ENCODE data around the gene IL13RA1.
"Not testable (repeated sequence)": the region's sequence is repeated elsewhere in the genome, so short reads cannot be mapped to it uniquely, and the experiment has no call there.

Gene IL13RA1

DNA sequence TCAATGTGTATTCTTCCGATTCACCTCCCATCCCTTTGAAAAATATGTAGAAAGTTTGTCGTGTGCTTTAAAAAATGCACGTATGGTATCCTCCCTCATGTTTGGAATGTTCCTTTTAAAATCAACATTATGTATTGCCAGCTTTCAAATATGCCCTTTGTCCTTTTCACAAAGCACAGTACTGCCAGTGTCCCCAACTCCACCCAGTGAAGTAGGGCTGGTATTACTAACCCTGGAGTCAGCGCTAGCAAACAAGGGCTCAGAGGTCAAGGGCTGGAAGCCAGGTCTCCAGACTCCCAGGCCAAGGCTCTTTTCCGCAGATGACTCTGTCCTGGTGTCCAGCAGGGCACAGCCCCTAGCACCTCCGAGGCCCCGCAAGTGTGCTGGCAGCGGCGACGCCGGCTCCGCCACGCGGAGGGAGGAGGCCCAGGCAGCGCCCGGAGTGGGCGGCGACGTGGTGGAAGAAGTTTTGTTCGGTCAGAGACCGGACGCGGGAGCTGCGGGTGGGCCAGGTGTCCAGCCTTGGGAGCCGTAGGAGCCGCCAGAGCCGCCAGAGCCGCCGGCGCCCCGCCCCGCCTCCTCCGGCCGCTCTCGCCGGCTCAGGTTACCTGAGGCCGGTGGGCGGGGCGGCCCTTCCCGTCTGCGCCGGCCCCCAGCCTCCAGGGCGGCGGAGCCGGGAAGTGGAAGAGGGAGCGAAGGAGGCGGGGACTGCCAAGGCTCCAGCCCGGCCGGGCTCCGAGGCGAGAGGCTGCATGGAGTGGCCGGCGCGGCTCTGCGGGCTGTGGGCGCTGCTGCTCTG is at the start of gene IL13RA1:
Gene IL13RA1, plus strand, starts transcription at position 720 of the 799 bp plus-strand sequence. Its CDS starts 33 bp downstream, at position 753.
- DNase-seq (ENCODE audit: low read depth in 2 of 3, low spot score in 1 of 3), result peak in 1 of 3 donors; percentile 16

DNA sequence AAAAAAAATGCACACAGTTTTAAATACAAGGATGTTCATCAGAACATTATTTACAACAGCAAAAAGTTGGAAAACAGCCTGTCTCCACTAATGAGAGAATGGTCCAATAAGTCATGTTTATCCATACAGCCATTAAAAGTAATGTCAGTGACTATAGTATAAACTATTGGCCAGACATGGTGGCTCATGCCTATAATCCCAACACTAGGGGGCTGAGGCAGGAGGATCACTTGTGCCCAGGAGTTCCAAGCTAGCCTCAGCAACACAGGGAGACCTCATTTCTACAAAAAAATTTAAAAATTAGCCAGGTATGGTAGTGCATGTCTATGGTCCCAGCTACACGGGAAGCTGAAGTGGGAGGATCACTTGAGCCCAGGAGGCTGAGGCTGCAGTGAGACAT is 48.1 kb upstream of the IL13RA1 start:
- DNase-seq (ENCODE audit: low read depth in 2 of 3, low spot score in 1 of 3), result no peak

DNA sequence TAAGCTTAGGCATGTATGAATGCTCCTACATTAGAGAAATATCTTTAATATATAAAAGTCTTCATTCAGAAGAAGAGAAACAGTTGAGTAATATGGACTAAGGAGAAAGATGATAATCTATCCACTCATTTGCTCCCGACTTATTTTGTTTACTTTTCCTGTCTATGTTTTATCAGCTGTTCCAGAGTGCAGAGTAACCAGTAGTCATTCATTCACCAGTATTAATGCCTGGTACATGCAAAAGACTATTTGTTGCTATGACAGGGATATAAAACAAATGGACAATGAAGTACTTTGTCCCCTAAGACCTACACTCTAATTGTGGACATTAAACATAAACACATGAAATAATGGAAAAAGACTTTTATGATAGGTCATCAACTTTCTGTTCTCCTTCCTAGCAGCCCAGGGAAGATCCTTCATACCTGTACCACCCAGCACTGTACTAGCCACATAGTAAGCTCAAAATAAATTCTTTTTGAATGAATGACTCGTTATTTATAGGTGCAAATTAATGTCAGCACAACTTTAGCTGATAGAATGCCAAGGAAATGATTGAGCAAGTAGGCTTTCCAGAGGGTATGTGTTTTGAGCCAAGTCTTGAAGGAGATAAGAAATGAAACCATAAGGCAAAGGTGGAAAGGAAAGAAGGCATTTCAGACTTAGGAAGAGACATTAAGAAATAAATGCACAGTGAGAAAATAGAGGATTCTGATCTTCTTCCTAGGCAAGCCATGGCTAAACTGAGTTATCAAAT is 45.0 kb upstream of the IL13RA1 start:
- no peak for DNase-seq (ENCODE audit: low read depth in 2 of 3, low spot score in 1 of 3)

DNA sequence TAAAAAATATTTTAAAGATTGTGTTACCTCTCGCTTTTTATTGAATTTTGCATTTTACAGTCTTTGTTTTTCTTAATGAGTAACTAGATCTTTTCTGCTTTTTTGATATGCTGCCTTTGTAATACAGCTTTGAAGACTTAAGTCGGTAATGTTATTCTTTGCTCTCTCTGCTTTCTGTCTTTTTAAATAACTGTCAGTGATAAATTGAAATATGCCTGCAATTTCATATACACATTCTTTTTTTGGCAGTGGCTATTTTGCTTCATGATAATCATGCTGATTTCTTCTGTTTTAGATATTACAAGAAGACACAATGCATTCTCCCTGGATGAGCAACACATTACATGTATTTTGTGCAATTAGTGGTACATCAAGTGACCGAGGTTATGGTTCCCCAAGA is 42.0 kb upstream of the IL13RA1 start:
- DNase-seq (ENCODE audit: low read depth in 2 of 3, low spot score in 1 of 3), result no peak

DNA sequence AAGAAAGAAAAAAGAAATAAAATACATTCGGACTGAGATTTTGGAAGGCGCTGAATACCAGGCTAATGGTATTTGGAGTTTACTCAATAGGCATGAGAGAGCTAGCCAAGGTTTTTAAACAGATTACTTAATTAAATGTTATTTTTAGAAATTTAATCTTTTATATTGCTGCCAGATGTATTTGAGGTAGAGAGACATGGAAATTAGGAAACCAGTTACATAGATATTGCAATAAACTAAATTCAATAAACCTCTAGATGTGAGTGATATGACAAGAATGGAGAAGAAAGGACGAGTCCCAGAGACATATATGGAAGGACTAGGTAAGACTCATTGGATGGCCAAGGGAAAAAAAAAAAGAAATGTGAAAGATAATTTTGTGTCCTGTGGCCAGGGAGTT is 38.5 kb upstream of the IL13RA1 start:
- DNase-seq (ENCODE audit: low read depth in 2 of 3, low spot score in 1 of 3), result no peak

DNA sequence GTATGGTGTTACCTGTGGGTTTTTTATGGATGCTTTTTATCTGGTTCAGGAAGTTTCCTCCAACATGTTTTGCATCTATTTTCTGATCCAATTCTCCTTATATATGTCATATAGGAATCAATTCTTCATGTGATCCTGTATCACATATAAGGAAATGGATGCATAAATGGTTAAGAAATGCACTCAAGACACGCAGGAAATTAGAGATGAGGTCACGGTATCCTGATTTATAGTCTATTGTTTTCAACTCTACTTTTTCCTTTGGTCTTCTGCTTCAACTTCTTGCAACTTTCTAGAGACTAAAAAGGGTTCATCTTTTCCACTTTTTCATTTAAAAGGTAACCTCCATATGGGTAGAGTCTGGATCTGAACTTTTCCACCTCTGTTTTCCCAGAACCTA is 33.6 kb upstream of the IL13RA1 start:
- no peak for DNase-seq (ENCODE audit: low read depth in 2 of 3, low spot score in 1 of 3)

DNA sequence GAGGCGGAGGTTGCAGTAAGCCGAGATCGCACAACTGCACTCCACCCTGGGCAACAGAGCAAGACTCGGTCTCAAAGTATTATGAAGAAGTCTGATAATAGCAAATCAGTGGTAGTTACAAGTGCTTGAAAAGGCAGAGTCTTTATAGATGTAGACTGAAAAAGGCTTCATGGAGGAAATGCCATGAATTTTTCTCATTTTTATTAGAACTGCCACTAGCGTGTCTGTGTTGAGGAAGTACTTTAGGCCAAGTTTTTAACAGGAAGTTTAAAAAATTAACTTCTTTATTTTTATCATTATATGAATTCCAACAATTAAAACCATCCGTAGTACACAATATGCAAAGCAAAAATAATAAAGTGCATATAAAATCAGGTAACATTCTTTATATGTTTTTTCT is 32.8 kb upstream of the IL13RA1 start:
- no peak for DNase-seq (ENCODE audit: low read depth in 2 of 3, low spot score in 1 of 3)

DNA sequence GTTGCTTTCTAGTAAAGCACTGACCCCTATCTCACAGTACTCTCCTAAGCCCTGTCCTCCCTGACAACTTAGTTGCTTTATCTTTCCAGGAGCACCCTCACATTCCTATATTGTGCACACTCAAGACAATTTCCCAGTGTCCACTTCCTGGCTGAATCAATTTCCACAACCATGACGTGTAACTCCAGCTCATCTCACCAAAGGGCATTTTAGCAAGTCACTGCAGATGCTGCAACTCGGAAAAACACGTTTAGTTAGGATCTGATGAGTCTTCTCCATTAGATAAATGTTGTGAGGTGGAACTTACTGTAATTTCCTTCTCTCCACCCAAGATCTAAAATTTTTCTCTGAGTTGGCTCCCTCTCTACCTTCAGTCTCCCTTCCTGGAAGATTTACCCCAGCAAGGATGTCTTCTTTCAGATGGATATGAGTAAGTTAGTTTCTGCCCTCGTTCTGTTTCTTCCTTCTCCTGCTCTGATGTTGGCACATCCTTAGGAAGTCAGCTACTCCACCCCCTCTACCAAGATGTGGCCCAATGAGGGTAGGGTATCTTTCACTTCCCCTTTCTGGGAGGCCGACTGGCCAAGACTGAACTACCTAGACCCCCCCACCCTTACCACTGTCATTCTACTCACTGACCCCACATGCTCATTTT is 28.8 kb upstream of the IL13RA1 start:
- no peak for DNase-seq (ENCODE audit: low read depth in 2 of 3, low spot score in 1 of 3)

DNA sequence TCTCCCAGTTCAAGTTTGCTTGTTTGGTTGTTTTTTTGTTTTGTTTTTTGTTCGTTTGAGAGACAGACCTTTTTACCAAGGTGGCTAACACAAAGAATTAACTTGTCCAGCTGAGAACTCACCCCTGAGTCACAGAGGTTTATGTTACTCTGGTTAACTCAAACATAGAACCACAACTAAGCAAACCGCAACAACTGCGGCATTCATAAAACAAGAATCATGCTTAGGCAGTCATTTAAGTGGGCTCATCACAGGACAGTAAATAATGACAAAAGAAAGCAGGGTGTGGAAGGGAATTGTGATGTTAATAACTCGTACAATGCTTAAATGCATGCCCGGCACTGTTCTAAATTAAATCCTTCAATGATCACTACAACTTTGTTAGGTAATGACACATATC is 24.7 kb upstream of the IL13RA1 start:
- DNase-seq (ENCODE audit: low read depth in 2 of 3, low spot score in 1 of 3), result no peak

DNA sequence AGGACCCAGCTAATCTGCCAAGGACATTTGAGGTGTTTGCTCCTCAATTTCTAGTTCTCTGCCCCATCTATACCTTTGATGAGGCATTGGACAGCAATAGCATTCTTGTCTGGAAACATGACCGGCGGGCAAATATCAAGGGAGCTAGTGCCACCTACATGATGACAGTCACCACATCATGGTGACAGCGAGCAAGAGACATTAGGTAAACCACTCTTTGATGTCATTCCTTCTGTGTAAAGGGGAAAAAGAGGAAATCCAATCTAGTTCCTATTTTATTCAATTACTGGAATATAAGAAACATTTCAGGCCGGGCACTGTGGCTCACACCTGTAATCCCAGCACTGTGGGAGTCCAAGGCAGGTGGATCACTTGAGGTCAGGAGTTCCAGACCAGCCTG is 20.7 kb upstream of the IL13RA1 start:
- no peak for DNase-seq (ENCODE audit: low read depth in 2 of 3, low spot score in 1 of 3)

DNA sequence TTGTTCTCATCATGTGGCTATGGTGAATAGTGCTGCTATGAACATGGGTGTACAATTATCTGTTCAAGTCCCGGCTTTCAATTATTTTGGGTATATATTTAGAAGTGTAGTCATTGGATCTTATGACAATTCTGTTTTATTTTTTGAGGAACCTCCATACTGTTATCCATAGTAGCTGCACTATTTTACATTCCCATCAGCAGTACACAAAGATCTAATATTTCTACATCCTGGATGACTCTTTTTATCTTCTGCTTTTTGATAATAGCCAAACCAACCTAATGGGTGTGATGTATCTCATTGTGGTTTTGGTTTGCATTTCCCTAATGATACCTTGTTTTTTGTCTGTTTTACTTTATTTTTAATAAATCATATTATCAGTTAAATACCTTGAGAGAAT is 12.9 kb upstream of the IL13RA1 start:
- DNase-seq (ENCODE audit: low read depth in 2 of 3, low spot score in 1 of 3), result no peak

DNA sequence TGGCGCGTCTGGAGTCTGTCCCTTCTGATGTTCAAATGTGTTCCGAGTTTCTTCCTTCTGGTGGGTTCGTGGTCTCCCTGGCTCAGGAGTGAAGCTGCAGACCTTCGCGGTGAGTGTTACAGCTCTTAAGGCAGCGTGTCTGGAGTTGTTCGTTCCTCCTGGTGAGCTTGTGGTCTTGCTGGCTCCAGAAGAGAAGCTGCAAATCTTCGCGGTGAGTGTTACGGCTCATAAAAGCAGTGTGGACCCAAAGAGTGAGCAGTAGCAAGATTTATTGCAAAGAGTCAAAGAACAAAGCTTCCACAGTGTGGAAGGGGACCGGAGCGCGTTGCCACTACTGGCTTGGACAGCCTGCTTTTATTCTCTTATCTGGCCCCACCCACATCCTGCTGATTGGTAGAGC is 11.5 kb upstream of the IL13RA1 start:
- DNase-seq (ENCODE audit: low read depth in 2 of 3, low spot score in 1 of 3), result not testable (repeated sequence)

DNA sequence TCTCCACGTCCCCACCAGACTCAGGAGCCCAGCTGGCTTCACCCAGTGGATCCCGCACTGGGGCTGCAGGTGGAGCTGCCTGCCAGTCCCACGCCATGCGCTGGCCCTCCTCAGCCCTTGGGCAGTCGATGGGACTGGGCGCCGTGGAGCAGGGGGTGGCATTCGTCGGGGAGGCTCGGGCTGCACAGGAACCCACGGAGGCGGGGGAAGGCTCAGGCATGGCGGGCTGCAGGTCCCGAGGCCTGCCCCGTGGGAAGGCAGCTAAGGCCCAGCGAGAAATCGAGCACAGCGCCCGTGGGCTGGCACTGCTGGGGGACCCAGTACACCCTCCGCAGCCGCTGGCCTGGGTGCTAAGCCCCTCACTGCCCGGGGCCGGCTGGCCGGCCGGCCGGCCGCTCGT is 10.6 kb upstream of the IL13RA1 start:
- not testable (repeated sequence) for DNase-seq (ENCODE audit: low read depth in 2 of 3, low spot score in 1 of 3)

DNA sequence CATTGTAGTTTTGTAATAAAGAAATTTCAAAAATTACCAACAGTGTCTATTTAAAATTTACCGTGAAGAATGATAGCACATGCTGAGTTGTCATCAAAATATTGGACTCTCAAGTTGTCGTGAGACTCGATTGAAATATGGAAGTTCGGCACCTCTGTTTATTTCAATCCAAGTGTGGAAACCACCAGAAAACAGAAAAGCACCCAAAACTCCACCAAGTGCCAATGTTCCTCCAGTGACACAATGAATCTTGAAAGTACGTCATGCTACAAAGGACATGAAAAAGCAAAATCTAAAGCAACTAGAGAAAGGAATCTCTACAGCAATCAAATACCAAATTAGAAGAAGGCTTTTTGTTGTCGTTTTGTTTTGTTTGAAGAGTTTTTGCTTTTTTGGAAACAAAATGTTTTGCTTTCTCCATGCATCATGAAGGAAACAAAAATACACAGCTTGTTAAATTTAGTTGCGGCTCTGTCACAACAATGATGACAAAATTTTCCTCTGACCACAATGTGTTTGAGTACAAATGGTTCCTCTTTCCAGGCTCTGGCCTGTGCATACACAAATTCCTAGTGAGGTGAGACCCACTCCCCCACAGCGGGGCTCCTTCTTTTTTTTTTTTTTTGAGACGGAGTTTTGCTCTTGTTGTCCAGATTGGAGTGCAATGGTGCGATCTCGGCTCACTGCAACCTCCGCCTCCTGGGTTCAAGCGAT is 9.6 kb upstream of the IL13RA1 start:
- no peak for DNase-seq (ENCODE audit: low read depth in 2 of 3, low spot score in 1 of 3)

DNA sequence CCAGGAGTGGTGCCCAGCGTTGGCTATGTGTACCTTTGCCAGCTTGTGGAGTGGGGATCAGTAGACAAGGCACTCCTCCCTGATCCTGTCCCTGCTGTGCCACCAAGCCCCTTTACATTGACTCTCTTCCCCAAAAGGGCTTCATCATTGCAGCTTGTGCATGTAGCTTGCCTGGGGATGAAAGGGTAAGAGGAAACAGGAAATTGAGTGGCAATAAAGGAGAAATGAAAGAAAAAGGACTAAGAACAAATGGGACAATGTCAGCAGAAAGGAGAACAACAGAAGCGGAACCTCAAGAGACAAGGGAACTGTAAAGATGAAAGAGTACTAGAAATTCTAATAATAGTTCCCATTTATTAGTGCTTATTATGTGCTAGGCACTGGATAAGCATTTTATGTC is 8.7 kb upstream of the IL13RA1 start:
- no peak for DNase-seq (ENCODE audit: low read depth in 2 of 3, low spot score in 1 of 3)

DNA sequence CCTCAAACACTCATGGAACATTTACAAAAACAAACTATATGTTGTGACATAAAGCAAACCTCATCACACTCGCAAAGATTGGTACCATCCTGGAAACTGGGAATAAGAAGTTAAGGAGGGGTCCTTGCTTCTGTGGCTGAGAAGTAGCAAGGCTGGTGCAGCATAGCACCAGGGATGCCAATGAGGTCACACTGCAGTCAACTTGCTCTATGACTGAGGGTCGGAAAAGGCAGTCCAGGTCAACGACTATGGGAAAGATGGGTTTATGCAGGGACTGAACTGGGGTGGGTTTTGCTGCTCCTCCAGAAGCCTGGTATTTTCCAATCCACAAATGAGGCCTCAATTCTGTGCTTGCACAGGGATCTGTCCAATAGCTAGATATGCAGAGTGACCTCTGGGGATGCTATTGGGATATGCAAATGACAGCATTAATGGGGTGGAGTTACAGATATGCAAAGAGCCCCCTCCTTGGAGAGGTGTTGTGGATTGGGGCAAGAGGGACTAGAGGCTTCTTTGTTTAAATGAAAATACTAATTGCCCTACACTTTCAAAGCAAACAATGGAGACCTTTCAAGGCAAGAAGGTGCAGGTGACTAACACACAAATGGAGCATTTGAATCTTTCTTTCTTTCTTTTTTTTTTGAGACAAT is 7.2 kb upstream of the IL13RA1 start:
- no peak for DNase-seq (ENCODE audit: low read depth in 2 of 3, low spot score in 1 of 3)

DNA sequence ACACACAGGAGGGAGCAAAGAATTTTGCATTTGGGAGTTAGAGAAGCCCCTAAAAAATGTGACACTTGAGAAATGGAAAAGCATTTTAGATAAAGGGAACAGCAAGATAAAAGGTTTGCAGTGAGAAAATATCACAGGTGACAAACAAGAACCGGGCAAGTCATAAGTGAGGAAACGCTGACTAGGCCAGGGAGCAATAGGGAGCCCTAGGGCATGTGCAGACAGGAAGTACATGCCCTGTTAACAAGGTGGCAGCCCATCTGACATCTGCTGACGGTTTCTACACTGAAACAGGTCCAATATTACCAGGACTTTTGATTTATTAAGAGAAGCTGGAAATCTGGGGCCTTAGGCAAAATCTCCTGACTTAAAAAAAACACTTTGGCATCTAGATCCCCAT is 4.0 kb upstream of the IL13RA1 start:
- DNase-seq (ENCODE audit: low read depth in 2 of 3, low spot score in 1 of 3), result no peak

DNA sequence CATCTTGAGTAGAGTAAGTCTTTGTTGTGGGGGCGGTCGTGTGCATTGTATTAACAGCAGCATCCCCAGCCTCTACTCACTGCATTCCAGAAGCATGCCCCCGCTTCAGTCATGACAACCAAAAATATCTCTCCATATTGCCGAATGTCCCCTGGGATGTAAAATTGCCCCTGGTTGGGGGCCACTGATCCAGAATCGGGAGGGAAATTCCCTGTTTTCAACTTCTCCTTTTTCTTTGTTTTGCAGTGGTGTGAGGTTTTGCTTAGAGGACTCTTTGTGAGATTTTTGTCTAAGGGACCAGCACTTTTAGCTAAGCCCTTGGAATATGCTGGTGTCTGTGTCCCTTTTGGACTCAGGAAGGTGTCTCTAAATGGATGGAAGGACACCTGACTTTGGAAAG is 3.0 kb upstream of the IL13RA1 start:
- DNase-seq (ENCODE audit: low read depth in 2 of 3, low spot score in 1 of 3), result no peak

DNA sequence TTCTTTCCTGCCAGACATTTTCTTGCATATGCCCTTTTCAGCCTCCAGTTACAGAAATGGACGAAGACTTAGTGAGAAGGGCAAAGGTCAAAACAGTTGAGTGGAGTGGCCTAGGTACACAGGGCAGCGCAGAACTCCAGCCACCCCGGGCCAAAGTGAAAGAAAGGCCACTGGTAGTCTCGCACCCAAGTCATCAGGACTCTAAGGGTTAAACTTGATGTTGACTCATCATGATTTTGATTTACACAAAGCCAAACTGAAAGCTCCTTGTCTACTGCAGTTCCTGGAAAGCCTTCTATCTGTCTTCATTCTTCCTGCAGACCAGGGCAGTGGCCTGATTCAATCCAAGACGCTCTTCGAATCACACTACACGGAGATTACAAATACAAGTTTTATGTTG is 2.6 kb upstream of the IL13RA1 start:
- DNase-seq (ENCODE audit: low read depth in 2 of 3, low spot score in 1 of 3), result no peak

DNA sequence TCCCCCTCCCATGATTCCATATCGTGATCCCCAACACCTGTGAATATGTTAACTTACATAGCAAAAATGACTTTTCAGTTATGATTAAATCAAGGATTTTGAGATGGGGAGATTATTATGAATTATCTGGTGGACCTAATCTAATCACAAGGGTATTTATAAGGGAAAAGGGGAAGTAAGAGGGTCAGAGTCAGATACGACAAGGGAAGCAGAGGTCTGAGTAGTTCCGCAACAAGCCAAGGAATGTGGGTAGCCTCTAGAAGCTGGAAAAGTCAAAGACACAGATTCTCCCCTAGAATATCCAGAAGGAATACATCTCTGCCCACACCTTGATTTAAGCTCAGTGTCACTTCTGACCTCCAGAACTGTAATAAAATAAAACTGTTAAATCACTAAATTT is 1.0 kb upstream of the IL13RA1 start:
- DNase-seq (ENCODE audit: low read depth in 2 of 3, low spot score in 1 of 3), result no peak
